ENCODE data around the gene SOX12. TPM values are rescaled to one million over a fixed set of nuclear protein-coding genes. Genes with fewer than 3 reads are reported as not detected.
A peak's percentile ranks its signal among the peaks of the same experiment; 100 is the strongest.

SOX12 gene
- total RNA-seq, 1 experiment from 2014 or later, result 40.4 TPM

GRCh38 chr20:316316-317068, 8.9 kb upstream of the SOX12 start:
- POLR2A ChIA-PET, result no interaction called here
- TF ChIP-seq TCF7L2 (IDR thresholded peaks at IDR 0.05; ENCODE audit: borderline replicate concordance, extremely low read depth, insufficient read depth, insufficient read length) (no peak), SRF (IDR thresholded peaks at IDR 0.05; ENCODE audit: low read depth) (no peak), EZH2phosphoT487 (IDR thresholded peaks at IDR 0.05; ENCODE audit: borderline replicate concordance) (no peak)

DNA sequence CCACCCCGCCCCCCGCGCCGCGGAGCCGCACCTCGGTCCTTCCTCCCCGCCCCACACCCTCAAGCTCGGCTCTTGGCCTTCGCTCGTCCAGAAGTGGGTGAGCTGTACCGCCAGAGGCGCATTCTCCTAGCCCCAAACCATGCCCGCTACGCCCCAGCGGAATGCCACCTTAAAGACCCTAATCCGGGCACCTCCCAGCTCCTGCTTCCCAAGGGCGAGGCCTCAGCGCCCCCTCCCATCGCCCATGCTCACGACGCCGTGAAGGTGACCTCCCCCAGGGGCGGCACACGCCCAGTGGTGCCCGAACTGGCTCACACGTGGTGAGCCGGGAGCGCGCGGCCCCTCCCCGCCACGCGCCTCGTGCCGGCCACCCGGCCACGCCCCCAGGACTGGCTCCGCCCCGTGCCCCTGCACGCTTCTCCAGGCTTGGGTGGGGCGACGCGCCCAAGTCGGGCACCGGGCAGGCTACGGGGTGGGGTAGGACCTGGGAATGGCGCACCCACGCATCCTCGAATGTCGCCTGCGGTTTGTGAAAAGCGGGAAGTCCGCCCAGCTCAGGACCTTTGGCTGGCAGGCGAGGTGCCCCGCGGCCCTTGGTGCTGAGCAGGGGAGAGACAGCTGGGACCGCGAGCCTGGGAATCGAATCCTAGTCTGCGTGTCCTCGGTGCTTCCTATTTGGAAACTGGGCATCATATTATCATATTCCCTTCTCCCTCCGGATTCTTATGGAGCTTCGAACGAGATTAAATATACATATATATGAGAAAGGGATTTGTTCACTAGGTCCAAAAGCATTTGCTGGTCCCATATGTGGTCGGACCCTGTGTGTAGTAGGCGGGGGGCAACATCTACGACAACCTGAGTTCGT, 941 bp upstream of the SOX12 start:
- peaks cover 11 to 48% of the 10 kb centered on the region in 2 experiments; a peak in 3 of 4 replicates for H3K4me1 ChIP-seq (ENCODE audit: control insufficient read depth in 1 of 2, insufficient read depth in 2 of 2, low read length in 2 of 2)
- H4K20me1 ChIP-seq (ENCODE audit: insufficient read depth), result no peaks in the 10 kb centered on the region
- no peaks in the 10 kb centered on the region for H3K9me3 ChIP-seq (ENCODE audit: control insufficient read depth in 1 of 2, insufficient read depth in 1 of 2, low read depth in 1 of 2, low read length in 2 of 2)
- peak overlapping the region; percentile 90 for H3K4me2 ChIP-seq (ENCODE audit: low read length)
- peaks cover 32% of the 10 kb centered on the region for H3K79me2 ChIP-seq (ENCODE audit: insufficient read depth, low read length)
- intact Hi-C loops (cut with micrococcal nuclease), result loop anchor here (1.0 to 2.0 kb wide), 2 partner anchors 27 to 58 kb away; partner anchors contain the start of gene ZCCHC3
- peak overlapping the region; percentile 99 for H3K27ac ChIP-seq (ENCODE audit: low read depth, low read length)
- BruUV-seq (replicated peaks), result TSS peak; percentile 98
- TF ChIP-seq CEBPB (IDR thresholded peaks at IDR 0.05; ENCODE audit: low read depth) (no peak), CTCF (IDR thresholded peaks at IDR 0.05 in 2 of 3, conservative IDR thresholded peaks at IDR 0.05 in 1 of 3; ENCODE audit: borderline replicate concordance in 1 of 3, insufficient read depth in 1 of 3, low read depth in 2 of 3, low read length in 2 of 3) (peak in 1 of 3 experiments; percentile 40; a peak in 1 of 6 replicates), POLR2AphosphoS5 (IDR thresholded peaks at IDR 0.05; ENCODE audit: low read depth, low read length) (peak; percentile 47; the same call in 1 of the 2 replicates), YY1 (IDR thresholded peaks at IDR 0.05; ENCODE audit: extremely low read depth, insufficient replicate concordance, low read depth, low read length) (peak; percentile 13), POLR2A (IDR thresholded peaks at IDR 0.05; ENCODE audit: borderline replicate concordance, extremely low read depth, insufficient read depth, insufficient read length) (peak; percentile 81)
- ChIA-PET RAD21 (ENCODE audit: low non-redundant PET in 1 of 2, low total read pairs in 2 of 2, uncharacterized antibody in 2 of 2, unreplicated experiment in 2 of 2) (interaction anchor here (0.6 to 1.2 kb wide), 4 partner anchors 23 to 129 kb away, joined by 3 to 4 read pairs (median 3); partner anchors contain the start of gene ZCCHC3 (in 1 of the 2)), POLR2A (interaction anchor here (0.6 to 3.0 kb wide), 17 partner anchors 9 to 83 kb away, joined by 3 to 12 read pairs (median 4); partner anchors contain the start of genes TRIB3 and ZCCHC3), CTCF (interaction anchor here (1.1 to 1.2 kb wide), 2 partner anchors 24 to 109 kb away, joined by 3 to 4 read pairs; no protein-coding TSS in a partner anchor)
- no peaks in the 10 kb centered on the region for H3K9me2 ChIP-seq (ENCODE audit: insufficient read depth)
- no peak overlapping the region for H2AFZ ChIP-seq (ENCODE audit: low read depth, low read length, poor library complexity, severe bottlenecking)
- peak overlapping the region; percentile 84 to 87 for H3K4me3 ChIP-seq (replicated peaks in 1 of 2; ENCODE audit: low read depth in 1 of 2, low read length in 2 of 2)
- peak overlapping the region; percentile 78 for H3K9ac ChIP-seq (ENCODE audit: low read length)
- H3K36me3 ChIP-seq (ENCODE audit: control insufficient read depth in 1 of 2, insufficient read depth in 2 of 2, low read length in 2 of 2), result 0 out of 4 replicates have a peak, but pooled peaks cover 0 to 3% of the 10 kb centered on the region in 2 experiments
- DNase-seq (ENCODE audit: low read depth, low spot score) (peak; percentile 89), ATAC-seq (peak; percentile 64)
- H3K27me3 ChIP-seq (ENCODE audit: insufficient read depth, low read length), result no peaks in the 10 kb centered on the region

More at GRCh38 chr20:316316-317068, 8.9 kb upstream of the SOX12 start:
- Histone ChIP-seq H4K20me1 (ENCODE audit: insufficient read depth) (no peaks in the 10 kb centered on the region), H3K27me3 (ENCODE audit: insufficient read depth, low read length) (no peaks in the 10 kb centered on the region), H3K9ac (ENCODE audit: low read length) (no peak overlapping the region), H3K79me2 (ENCODE audit: insufficient read depth, low read length) (no peaks in the 10 kb centered on the region), H3K9me2 (ENCODE audit: insufficient read depth) (no peaks in the 10 kb centered on the region), H3K4me1 (ENCODE audit: control insufficient read depth in 1 of 2, insufficient read depth in 2 of 2, low read length in 2 of 2) (peaks cover 0 to 8% of the 10 kb centered on the region in 2 experiments; a peak in 2 of 4 replicates), H3K27ac (ENCODE audit: low read depth, low read length) (no peak overlapping the region), H3K9me3 (ENCODE audit: control insufficient read depth in 1 of 2, insufficient read depth in 1 of 2, low read depth in 1 of 2, low read length in 2 of 2) (no peaks in the 10 kb centered on the region), H2AFZ (ENCODE audit: low read depth, low read length, poor library complexity, severe bottlenecking) (no peak overlapping the region), H3K4me3 (replicated peaks in 1 of 2; ENCODE audit: low read depth in 1 of 2, low read length in 2 of 2) (no peak overlapping the region), H3K4me2 (ENCODE audit: low read length) (no peak overlapping the region), H3K36me3 (ENCODE audit: control insufficient read depth in 1 of 2, insufficient read depth in 2 of 2, low read length in 2 of 2) (no peaks in the 10 kb centered on the region)
- ChIA-PET RAD21 (ENCODE audit: low non-redundant PET in 1 of 2, low total read pairs in 2 of 2, uncharacterized antibody in 2 of 2, unreplicated experiment in 2 of 2) (no interaction called here), CTCF (no interaction called here)
- BruUV-seq (replicated peaks), result no TSS peak
- ATAC-seq, result no peak
- DNase-seq (ENCODE audit: low read depth, low spot score), result no peak
- intact Hi-C loops (cut with micrococcal nuclease), result no loop called here

Measured in HCT116 (cell line).